GM12878 (cell line): ENCODE data around the gene TBX4. TPM values are rescaled to one million over a fixed set of nuclear protein-coding genes. Genes with fewer than 3 reads are reported as not detected.

Experiments used
- ATAC-seq: fragments of 200-7000 bp; cut with Tn5 transposase; 3 replicates; pipeline ENCODE4 v1.9.1; 2020; ENCODE audit warnings: mild to moderate bottlenecking, moderate library complexity
- BruUV-seq: library from RNA; stranded (reverse); fragments of 400-500 nt; replicated peaks from 2 replicates; lab custom pipeline; 2021; lab: Mats Ljungman, UMichigan
- CTCF ChIA-PET: fragments of 300-600 bp; sonication (Branson Sonifier 250); formaldehyde crosslinking; extraction: SDS; loops from one replicate; lab custom pipeline; 2021; ENCODE audit warnings: inconsistent platforms; lab: Yijun Ruan, JAX
- POLR2A ChIA-PET: fragments of 350-600 bp; formaldehyde crosslinking; extraction: SDS; loops from one replicate; lab custom pipeline; 2021; ENCODE audit warnings: inconsistent platforms; lab: Charles Lee
- RAD21 ChIA-PET: fragments of 300-600 bp; sonication (Branson Sonifier 250); formaldehyde crosslinking; loops from one replicate; lab custom pipeline; 2023; ENCODE audit warnings: antibody characterized with exemption; ENCODE audit not compliant: unreplicated experiment; lab: Charles Lee
- SMC1A ChIA-PET: fragments of 300-600 bp; sonication (Branson Sonifier 250); formaldehyde crosslinking; loops from one replicate; lab custom pipeline; 2023; ENCODE audit not compliant: unreplicated experiment, uncharacterized antibody; lab: Charles Lee
- DNase-seq: peaks from one replicate; pipeline ENCODE4 v3.0.0-alpha.2; 2011; ENCODE audit warnings: low read depth, low spot score
- FAIRE-seq: peaks from 3 replicates; lab custom pipeline; 2011; peaks lifted over from hg19 to GRCh38; lab: Jason Lieb, UNC
- H2AFZ ChIP-seq: 2 replicates; pipeline ENCODE4 v1.6.0; 2011; ENCODE audit warnings: low read depth, low read length, control low read depth; ENCODE audit not compliant: control insufficient read depth
- H3K27ac ChIP-seq: 2 replicates; pipeline ENCODE4 v1.5.1; 2011; ENCODE audit warnings: control low read depth; ENCODE audit not compliant: control insufficient read depth, insufficient read depth
- H3K27me3 ChIP-seq, 2 experiments: replicated peaks in 1 of 2; 2 replicates each; pipeline versions ENCODE4 v1.6.0 to v1.6.1; 2011; ENCODE audit warnings: low read length in 1 of 2; ENCODE audit not compliant: control insufficient read depth in 2 of 2, insufficient read depth in 2 of 2
- H3K36me3 ChIP-seq, 2 experiments: 2 replicates each; pipeline ENCODE4 v1.5.1; 2011; ENCODE audit warnings: low read length in 1 of 2; ENCODE audit not compliant: control insufficient read depth in 2 of 2, insufficient read depth in 2 of 2
- H3K4me1 ChIP-seq: 2 replicates; pipeline ENCODE4 v1.6.1; 2011; ENCODE audit warnings: mild to moderate bottlenecking, low read length, moderate library complexity, mixed read lengths; ENCODE audit not compliant: control insufficient read depth, insufficient read depth
- H3K4me2 ChIP-seq: 2 replicates; pipeline ENCODE4 v1.6.0; 2011; ENCODE audit warnings: control low read depth; ENCODE audit not compliant: control insufficient read depth, insufficient read depth
- H3K4me3 ChIP-seq: fragments of 200-600 bp; sonication (generic); 2 replicates; pipeline ENCODE4 v1.5.1; 2016
- H3K79me2 ChIP-seq: 2 replicates; pipeline ENCODE4 v1.6.0; 2011; ENCODE audit warnings: low read length; ENCODE audit not compliant: control insufficient read depth, insufficient read depth
- H3K9ac ChIP-seq: 2 replicates; pipeline ENCODE4 v1.8.0; 2011; ENCODE audit warnings: low read length, control low read depth, mixed read lengths; ENCODE audit not compliant: control insufficient read depth, insufficient read depth
- H3K9me3 ChIP-seq: replicated peaks from 3 replicates; pipeline ENCODE4 v1.5.1; 2011; ENCODE audit warnings: mild to moderate bottlenecking, low read length; ENCODE audit not compliant: control insufficient read depth, insufficient read depth
- H4K20me1 ChIP-seq: 2 replicates; pipeline ENCODE4 v1.6.0; 2011; ENCODE audit not compliant: control insufficient read depth, insufficient read depth
- BACH1 ChIP-seq: fragments of 450-650 bp; IDR thresholded peaks from 2 replicates; pipeline ENCODE4 v1.6.1; 2017; ENCODE audit warnings: mild to moderate bottlenecking, borderline replicate concordance
- EED ChIP-seq: sonication (generic); IDR thresholded peaks from 2 replicates; pipeline ENCODE4 v1.6.1; 2016; ENCODE audit warnings: antibody characterized with exemption, low read depth
- FOXK2 ChIP-seq: fragments of 450-650 bp; IDR thresholded peaks from 2 replicates; pipeline ENCODE4 v1.6.1; 2017; ENCODE audit warnings: mild to moderate bottlenecking, moderate library complexity
- HCFC1 ChIP-seq: fragments of 150-350 bp; IDR thresholded peaks from 2 replicates; pipeline ENCODE4 v1.6.1; 2014; ENCODE audit warnings: low read length
- HDGF ChIP-seq: fragments of 450-650 bp; IDR thresholded peaks from 2 replicates; pipeline ENCODE4 v1.6.1; 2016; ENCODE audit warnings: antibody characterized with exemption
- KAT2A ChIP-seq: conservative IDR thresholded peaks from 2 replicates; pipeline ENCODE4 v1.6.1; 2011; ENCODE audit warnings: low read depth, low read length; ENCODE audit not compliant: control insufficient read depth
- MYB ChIP-seq: fragments of 150-350 bp; IDR thresholded peaks from 2 replicates; pipeline ENCODE4 v1.6.1; 2014; ENCODE audit warnings: mild to moderate bottlenecking, low read depth, low read length, borderline replicate concordance
- NBN ChIP-seq: fragments of 450-650 bp; IDR thresholded peaks from 2 replicates; pipeline ENCODE4 v1.6.1; 2016
- NFXL1 ChIP-seq: fragments of 450-650 bp; IDR thresholded peaks from 2 replicates; pipeline ENCODE4 v1.6.1; 2017; ENCODE audit warnings: antibody characterized with exemption, mild to moderate bottlenecking, borderline replicate concordance
- NR2F1 ChIP-seq: fragments of 450-650 bp; conservative IDR thresholded peaks from 2 replicates; pipeline ENCODE4 v1.6.1; 2017; ENCODE audit warnings: mild to moderate bottlenecking
- PAX5 ChIP-seq: IDR thresholded peaks from 2 replicates; pipeline ENCODE4 v1.6.1; 2011; ENCODE audit warnings: low read depth, low read length, borderline replicate concordance
- SP1 ChIP-seq: IDR thresholded peaks from one replicate; pipeline ENCODE4 v1.6.1; 2011; ENCODE audit warnings: low read depth, low read length
- ZBTB40 ChIP-seq: fragments of 450-650 bp; IDR thresholded peaks from 2 replicates; pipeline ENCODE4 v1.6.1; 2016; ENCODE audit warnings: mild to moderate bottlenecking, moderate library complexity, borderline replicate concordance
- ZNF207 ChIP-seq: fragments of 450-650 bp; IDR thresholded peaks from 2 replicates; pipeline ENCODE4 v1.6.1; 2014; ENCODE audit warnings: antibody characterized with exemption, mild to moderate bottlenecking, borderline replicate concordance
- ZNF217 ChIP-seq: fragments of 450-650 bp; IDR thresholded peaks from 2 replicates; pipeline ENCODE4 v1.6.1; 2017; ENCODE audit warnings: antibody characterized with exemption, mild to moderate bottlenecking
- ZNF592 ChIP-seq: fragments of 450-650 bp; IDR thresholded peaks from 2 replicates; pipeline ENCODE4 v1.6.1; 2017; ENCODE audit warnings: mild to moderate bottlenecking, moderate library complexity
- ZSCAN29 ChIP-seq: fragments of 450-650 bp; IDR thresholded peaks from 2 replicates; pipeline ENCODE4 v1.6.1; 2017; ENCODE audit warnings: mild to moderate bottlenecking, moderate library complexity
- WGBS: methylation state at CpG from one replicate; pipeline ENCODE4 v1.1.6; 2016; ENCODE audit warnings: low lambda C conversion rate; ENCODE audit not compliant: insufficient replicate concordance, insufficient coverage; ENCODE audit errors: missing lambda C conversion rate; 5-methylcytosine and 5-hydroxymethylcytosine counted together
- in situ Hi-C: fragments of 300-500 bp; cut with MboI; formaldehyde crosslinking; loops from 9 replicates; pipeline ENCODE4 v1.14.3; 2018; ENCODE audit warnings: mixed read lengths
- intact Hi-C: fragments of 100-400 bp; cut with micrococcal nuclease; formaldehyde crosslinking; loops from one replicate; pipeline ENCODE4 v1.14.2; 2022; ENCODE audit not compliant: unreplicated experiment
- polyA plus RNA-seq, 11 experiments: library from polyadenylated mRNA; depleted of rRNA in 4 of 11; unstranded in 6 of 11; stranded (reverse) in 5 of 11; fragments of >200 nt; fragmentation: Nextera tagmentation in 4 of 11; fragmentation: Illumina TruSeq in 1 of 11; extraction: Ambion mirVana in 4 of 11; extraction: Trizol in 1 of 11; gene quantifications; 1 replicate in 1 of 11; 2 replicates in 10 of 11; pipeline versions ENCODE4 v1.2.1 to v1.2.3, GENCODE V29; 2011 to 2016; ENCODE audit warnings: inconsistent platforms in 2 of 11, missing spikeins in 2 of 11, low read depth in 1 of 11
- total RNA-seq, 4 experiments: library from RNA; depleted of rRNA in 3 of 4; stranded (reverse); fragments of >200 nt in 3 of 4; fragmentation: Illumina TruSeq in 1 of 4; extraction: Trizol in 1 of 4; gene quantifications; 2 replicates each; pipeline versions ENCODE4 v1.2.1 to v1.2.3, GENCODE V29; 2013 to 2021

The TBX4 gene
- total and polyA plus RNA-seq, 10 of the 15 experiments (the other 5 are each of a cell fraction or from before 2014, with no cell fraction given) = 0.01 TPM; not detected in 9

- ChIA-PET CTCF (interaction anchor here (1.2 to 1.4 kb wide), 2 partner anchors 16 to 689 kb away, joined by 3 to 4 read pairs; no protein-coding TSS in a partner anchor), RAD21 (no interaction called here), POLR2A (no interaction called here), SMC1A (no interaction called here)
- intact Hi-C loops = no loop called here
- WGBS = 16% methylated on average over 48 of the region's 73 CpGs
- peak overlapping the region; percentile 64 for H3K4me2 ChIP-seq
- H3K4me3 ChIP-seq = 0 out of 2 replicates have a peak overlapping the region, but pooled peaks have one; percentile 32
- in situ Hi-C loops = loop anchor here (10.0 kb wide), 1 partner anchor 695 kb away; no protein-coding TSS in a partner anchor
- no peaks in the 10 kb centered on the region for H3K79me2 ChIP-seq
- no TSS peak for BruUV-seq
- peaks cover 28 to 45% of the 10 kb centered on the region in 2 experiments for H3K27me3 ChIP-seq
- peaks cover 4% of the 10 kb centered on the region; the same call in 1 of the 2 replicates for H3K4me1 ChIP-seq
- H3K9me3 ChIP-seq = peaks cover 1% of the 10 kb centered on the region; the same call in 1 of the 3 replicates
- no peak overlapping the region for H3K27ac ChIP-seq
- no peak overlapping the region for H3K9ac ChIP-seq
- ATAC-seq = peak; percentile 36
- DNase-seq = no peak
- H3K36me3 ChIP-seq = no peaks in the 10 kb centered on the region
- no peaks in the 10 kb centered on the region for H4K20me1 ChIP-seq
- no peak for FAIRE-seq
- no peak overlapping the region for H2AFZ ChIP-seq
- no peak for TF ChIP-seq BACH1
- no peak for TF ChIP-seq ZBTB40
- no peak for TF ChIP-seq ZNF592
- no peak for TF ChIP-seq ZSCAN29
- TF ChIP-seq NBN = no peak
- TF ChIP-seq NR2F1 = no peak
- no peak for TF ChIP-seq SP1
- TF ChIP-seq ZNF217 = no peak
- TF ChIP-seq EED = no peak
- no peak for TF ChIP-seq KAT2A
- no peak for TF ChIP-seq PAX5
- no peak for TF ChIP-seq FOXK2
- no peak for TF ChIP-seq HCFC1
- no peak for TF ChIP-seq ZNF207
- no peak for TF ChIP-seq HDGF
- no peak for TF ChIP-seq MYB
- TF ChIP-seq NFXL1 = peak; percentile 68; the same call in 1 of the 2 replicates
Observed at GRCh38 chr17:61409301-61410112, 42.7 kb upstream of the TBX4 start.
